GM12878 (cell line): Measurements from ENCODE around the gene SC5D. TPM values are rescaled to one million over a fixed set of nuclear protein-coding genes. Genes with fewer than 3 reads are reported as not detected.

Experiments
- ATAC-seq: fragments of 200-7000 bp; cut with Tn5 transposase; 3 replicates; pipeline ENCODE4 v1.9.1; 2020; ENCODE audit warnings: mild to moderate bottlenecking, moderate library complexity
- Bru-seq: library from RNA; stranded (reverse); fragments of 400-500 nt; gene quantifications from one replicate; lab custom pipeline; 2021; lab: Mats Ljungman, UMichigan
- BruChase-seq, 2 experiments: library from RNA; stranded (reverse); fragments of 400-500 nt; gene quantifications; one replicate each; lab custom pipeline; 2021; lab: Mats Ljungman, UMichigan
- BruUV-seq: library from RNA; stranded (reverse); fragments of 400-500 nt; replicated peaks from 2 replicates; lab custom pipeline; 2021; lab: Mats Ljungman, UMichigan
- CTCF ChIA-PET: fragments of 300-600 bp; sonication (Branson Sonifier 250); formaldehyde crosslinking; extraction: SDS; loops from one replicate; lab custom pipeline; 2021; ENCODE audit warnings: inconsistent platforms; lab: Yijun Ruan, JAX
- POLR2A ChIA-PET: fragments of 350-600 bp; formaldehyde crosslinking; extraction: SDS; loops from one replicate; lab custom pipeline; 2021; ENCODE audit warnings: inconsistent platforms; lab: Charles Lee
- RAD21 ChIA-PET: fragments of 300-600 bp; sonication (Branson Sonifier 250); formaldehyde crosslinking; loops from one replicate; lab custom pipeline; 2023; ENCODE audit warnings: antibody characterized with exemption; ENCODE audit not compliant: unreplicated experiment; lab: Charles Lee
- SMC1A ChIA-PET: fragments of 300-600 bp; sonication (Branson Sonifier 250); formaldehyde crosslinking; loops from one replicate; lab custom pipeline; 2023; ENCODE audit not compliant: unreplicated experiment, uncharacterized antibody; lab: Charles Lee
- DNase-seq: peaks from one replicate; pipeline ENCODE4 v3.0.0-alpha.2; 2011; ENCODE audit warnings: low read depth, low spot score
- FAIRE-seq: peaks from 3 replicates; lab custom pipeline; 2011; peaks lifted over from hg19 to GRCh38; lab: Jason Lieb, UNC
- H2AFZ ChIP-seq: 2 replicates; pipeline ENCODE4 v1.6.0; 2011; ENCODE audit warnings: low read depth, low read length, control low read depth; ENCODE audit not compliant: control insufficient read depth
- H3K27ac ChIP-seq: 2 replicates; pipeline ENCODE4 v1.5.1; 2011; ENCODE audit warnings: control low read depth; ENCODE audit not compliant: control insufficient read depth, insufficient read depth
- H3K27me3 ChIP-seq, 2 experiments: replicated peaks in 1 of 2; 2 replicates each; pipeline versions ENCODE4 v1.6.0 to v1.6.1; 2011; ENCODE audit warnings: low read length in 1 of 2; ENCODE audit not compliant: control insufficient read depth in 2 of 2, insufficient read depth in 2 of 2
- H3K36me3 ChIP-seq, 2 experiments: 2 replicates each; pipeline ENCODE4 v1.5.1; 2011; ENCODE audit warnings: low read length in 1 of 2; ENCODE audit not compliant: control insufficient read depth in 2 of 2, insufficient read depth in 2 of 2
- H3K4me1 ChIP-seq: 2 replicates; pipeline ENCODE4 v1.6.1; 2011; ENCODE audit warnings: mild to moderate bottlenecking, low read length, moderate library complexity, mixed read lengths; ENCODE audit not compliant: control insufficient read depth, insufficient read depth
- H3K4me2 ChIP-seq: 2 replicates; pipeline ENCODE4 v1.6.0; 2011; ENCODE audit warnings: control low read depth; ENCODE audit not compliant: control insufficient read depth, insufficient read depth
- H3K4me3 ChIP-seq: fragments of 200-600 bp; sonication (generic); 2 replicates; pipeline ENCODE4 v1.5.1; 2016
- H3K79me2 ChIP-seq: 2 replicates; pipeline ENCODE4 v1.6.0; 2011; ENCODE audit warnings: low read length; ENCODE audit not compliant: control insufficient read depth, insufficient read depth
- H3K9ac ChIP-seq: 2 replicates; pipeline ENCODE4 v1.8.0; 2011; ENCODE audit warnings: low read length, control low read depth, mixed read lengths; ENCODE audit not compliant: control insufficient read depth, insufficient read depth
- H3K9me3 ChIP-seq: replicated peaks from 3 replicates; pipeline ENCODE4 v1.5.1; 2011; ENCODE audit warnings: mild to moderate bottlenecking, low read length; ENCODE audit not compliant: control insufficient read depth, insufficient read depth
- H4K20me1 ChIP-seq: 2 replicates; pipeline ENCODE4 v1.6.0; 2011; ENCODE audit not compliant: control insufficient read depth, insufficient read depth
- CUX1 ChIP-seq: IDR thresholded peaks from 2 replicates; pipeline ENCODE4 v1.6.1; 2012; ENCODE audit warnings: improper control_type of control experiment, low read depth, low read length; ENCODE audit not compliant: insufficient replicate concordance
- E2F8 ChIP-seq: fragments of 450-650 bp; IDR thresholded peaks from 2 replicates; pipeline ENCODE4 v1.6.1; 2018; ENCODE audit warnings: mild to moderate bottlenecking, low read depth, moderate library complexity; ENCODE audit not compliant: partially characterized antibody
- EP300 ChIP-seq, 2 experiments: fragments of 150-350 bp in 1 of 2; IDR thresholded peaks; 2 replicates each; pipeline ENCODE4 v1.6.1; 2011 to 2012; ENCODE audit warnings: low read depth in 2 of 2, low read length in 2 of 2, borderline replicate concordance in 1 of 2, improper control_type of control experiment in 1 of 2, inconsistent platforms in 1 of 2; ENCODE audit not compliant: control insufficient read depth in 1 of 2
- NFXL1 ChIP-seq: fragments of 450-650 bp; IDR thresholded peaks from 2 replicates; pipeline ENCODE4 v1.6.1; 2017; ENCODE audit warnings: antibody characterized with exemption, mild to moderate bottlenecking, borderline replicate concordance
- SMAD1 ChIP-seq: fragments of 450-650 bp; IDR thresholded peaks from 2 replicates; pipeline ENCODE4 v1.6.1; 2018; ENCODE audit warnings: mild to moderate bottlenecking, low read depth; ENCODE audit not compliant: partially characterized antibody
- WGBS: methylation state at CpG from one replicate; pipeline ENCODE4 v1.1.6; 2016; ENCODE audit warnings: low lambda C conversion rate; ENCODE audit not compliant: insufficient replicate concordance, insufficient coverage; ENCODE audit errors: missing lambda C conversion rate; 5-methylcytosine and 5-hydroxymethylcytosine counted together
- in situ Hi-C: fragments of 300-500 bp; cut with MboI; formaldehyde crosslinking; loops from 9 replicates; pipeline ENCODE4 v1.14.3; 2018; ENCODE audit warnings: mixed read lengths
- intact Hi-C: fragments of 100-400 bp; cut with micrococcal nuclease; formaldehyde crosslinking; loops from one replicate; pipeline ENCODE4 v1.14.2; 2022; ENCODE audit not compliant: unreplicated experiment
- long read RNA-seq, 2 experiments: library from polyadenylated mRNA; unstranded; transcript quantifications; one replicate each; pipeline ENCODE4 v2.0.0, GENCODE V29; 2019 to 2020
- polyA minus RNA-seq, 3 experiments: library from RNA; depleted of rRNA, polyadenylated mRNA; stranded (reverse); fragments of >200 nt; gene quantifications; 2 replicates each; pipeline ENCODE4 v1.2.3, GENCODE V29; 2011
- polyA plus RNA-seq, 11 experiments: library from polyadenylated mRNA; depleted of rRNA in 4 of 11; unstranded in 6 of 11; stranded (reverse) in 5 of 11; fragments of >200 nt; fragmentation: Nextera tagmentation in 4 of 11; fragmentation: Illumina TruSeq in 1 of 11; extraction: Ambion mirVana in 4 of 11; extraction: Trizol in 1 of 11; gene quantifications; 1 replicate in 1 of 11; 2 replicates in 10 of 11; pipeline versions ENCODE4 v1.2.1 to v1.2.3, GENCODE V29; 2011 to 2016; ENCODE audit warnings: inconsistent platforms in 2 of 11, missing spikeins in 2 of 11, low read depth in 1 of 11
- total RNA-seq, 4 experiments: library from RNA; depleted of rRNA in 3 of 4; stranded (reverse); fragments of >200 nt in 3 of 4; fragmentation: Illumina TruSeq in 1 of 4; extraction: Trizol in 1 of 4; gene quantifications; 2 replicates each; pipeline versions ENCODE4 v1.2.1 to v1.2.3, GENCODE V29; 2013 to 2021

SC5D gene
- total RNA-seq (2013; cell fraction: nucleolus; rRNA removed): 66.7 and 75.4 TPM in 2 replicates
- total RNA-seq (2014; rRNA removed) (27.2 and 30.1 TPM in 2 replicates), total RNA-seq (2014; rRNA removed; fragmentation: Illumina TruSeq; extraction: Trizol) (36.0 and 36.3 TPM in 2 replicates), total RNA-seq (2021) (22.5 and 23.7 TPM in 2 replicates), polyA plus RNA-seq (2011; rRNA removed) (134 and 148 TPM in 2 replicates), polyA plus RNA-seq (2014; fragmentation: Illumina TruSeq; extraction: Trizol) (46.1 and 58.9 TPM in 2 replicates), polyA plus RNA-seq (2014; fragmentation: Nextera tagmentation; extraction: Ambion mirVana) (10 to 100 TPM; 26.5 to 31.7 TPM), polyA plus RNA-seq (2014; rRNA removed) (25.3 and 39.5 TPM in 2 replicates), polyA plus RNA-seq (2016; fragmentation: Nextera tagmentation; extraction: Ambion mirVana) (10 to 100 TPM; 26.2 to 30.0 TPM), polyA minus RNA-seq (2011; rRNA and poly(A)+ RNA removed) (60.1 and 106 TPM in 2 replicates), Bru-seq, nascent RNA (percentile 92 among the genes with signal in this experiment), BruChase-seq, experiment 1, labeled RNA remaining after a 6-hour chase (percentile 76 among the genes with signal in this experiment), BruChase-seq, experiment 2, labeled RNA remaining after a 2-hour chase (percentile 91 among the genes with signal in this experiment)
- polyA plus RNA-seq (2011; ENCODE audit: low read depth): 27.6 TPM
- 24.0 and 42.1 TPM in 2 replicates for polyA plus RNA-seq (2011; cell fraction: cytosol; rRNA removed)
- 27.7 and 29.9 TPM in 2 replicates for polyA plus RNA-seq (2011; cell fraction: nucleus; rRNA removed)
- polyA plus RNA-seq (2012): 40.9 and 62.5 TPM in 2 replicates
- polyA minus RNA-seq (2011; cell fraction: cytosol; rRNA and poly(A)+ RNA removed): 12.4 and 22.0 TPM in 2 replicates
- 25.4 and 34.3 TPM in 2 replicates for polyA minus RNA-seq (2011; cell fraction: nucleus; rRNA and poly(A)+ RNA removed)
- long read RNA-seq, experiment 1, transcript SC5D-201 (5 exons, 2,456 nt): major isoform, 21 of 21 reads
- long read RNA-seq, experiment 1, partial matches to known transcripts: 0 of 21 reads
- long read RNA-seq, experiment 1, other reads (novel, unspliced or antisense): 0 of 21 reads
- long read RNA-seq, experiment 2, transcript SC5D-201 (5 exons, 2,456 nt): major isoform, 205 of 220 reads
- long read RNA-seq, experiment 2, transcript SC5D-209 (3 exons, 921 nt): minor isoform, 6 of 220 reads
- long read RNA-seq, experiment 2, partial matches to known transcripts: 3 of 220 reads
- long read RNA-seq, experiment 2, other reads (novel, unspliced or antisense): 3 of 220 reads

GRCh38 chr11:121292495-121293287 lies at the start of gene SC5D:
Gene SC5D (plus strand): TSS chr11:121292771. CDS start chr11:121303376, 10,605 bp downstream.
- RAD21 ChIA-PET: interaction anchor here (0.7 to 1.2 kb wide), 5 partner anchors 17 to 75 kb away, joined by 4 to 9 read pairs (median 5); no protein-coding TSS in a partner anchor
- peak within 1 kb of the TSS; percentile 82 for H3K9ac ChIP-seq
- peak; percentile 98 for ATAC-seq
- H3K79me2 ChIP-seq: peaks cover 45% of the 10 kb centered on the region
- no peaks in the 10 kb centered on the region for H3K36me3 ChIP-seq
- peak within 1 kb of the TSS; percentile 92 for H2AFZ ChIP-seq
- H3K27ac ChIP-seq: peak within 1 kb of the TSS; percentile 88
- POLR2A ChIA-PET: interaction anchor here (0.7 to 1.5 kb wide), 11 partner anchors 8 to 175 kb away, joined by 3 to 14 read pairs (median 4); no protein-coding TSS in a partner anchor
- no peaks in the 10 kb centered on the region for H4K20me1 ChIP-seq
- intact Hi-C loops: loop anchor here (1.0 to 10.0 kb wide), 3 partner anchors 54 to 1770 kb away; partner anchors contain the start of genes HSPA8 and TBCEL
- CTCF ChIA-PET: interaction anchor here (1.0 to 1.8 kb wide), 4 partner anchors 34 to 298 kb away, joined by 4 to 8 read pairs (median 4); no protein-coding TSS in a partner anchor
- peak within 1 kb of the TSS; percentile 88 for H3K4me3 ChIP-seq
- SMC1A ChIA-PET: interaction anchor here (0.8 to 2.7 kb wide), 10 partner anchors 10 to 298 kb away, joined by 3 to 15 read pairs (median 4); no protein-coding TSS in a partner anchor
- no peaks in the 10 kb centered on the region for H3K27me3 ChIP-seq
- peaks cover under 1% of the 10 kb centered on the region; the same call in 2 of the 3 replicates for H3K9me3 ChIP-seq
- DNase-seq: peak; percentile 80
- no peaks in the 10 kb centered on the region for H3K4me1 ChIP-seq
- WGBS: 2% methylated on average over 73 of the region's 75 CpGs
- FAIRE-seq: peak; percentile 96
- peak within 1 kb of the TSS; percentile 84 for H3K4me2 ChIP-seq
- no TSS peak for BruUV-seq
- in situ Hi-C loops: no loop called here
- TF ChIP-seq CUX1 (no peak), SMAD1 (no peak), E2F8 (no peak), NFXL1 (no peak), EP300 (IDR thresholded peaks at IDR 0.05; ENCODE audit: borderline replicate concordance in 1 of 2, control insufficient read depth in 1 of 2, low read depth in 2 of 2, low read length in 2 of 2) (peak in 1 of 2 experiments; percentile 5; a peak in 2 of 4 replicates)
